ENCODE data around the gene DPEP2.
A peak's percentile ranks its signal among the peaks of the same experiment; 100 is the strongest.
"Not testable (repeated sequence)": the region's sequence is repeated elsewhere in the genome, so short reads cannot be mapped to it uniquely, and the experiment has no call there.

DPEP2 gene

GRCh38 chr16:67975321-67976105, 23.8 kb downstream of the DPEP2 start:
- DNase-seq = no peak

- not testable (repeated sequence) for DNase-seq
Observed at GRCh38 chr16:67972285-67972684, 27.0 kb downstream of the DPEP2 start.

- no peak for DNase-seq
Observed at GRCh38 chr16:67971111-67971510, 28.2 kb downstream of the DPEP2 start.

DNA sequence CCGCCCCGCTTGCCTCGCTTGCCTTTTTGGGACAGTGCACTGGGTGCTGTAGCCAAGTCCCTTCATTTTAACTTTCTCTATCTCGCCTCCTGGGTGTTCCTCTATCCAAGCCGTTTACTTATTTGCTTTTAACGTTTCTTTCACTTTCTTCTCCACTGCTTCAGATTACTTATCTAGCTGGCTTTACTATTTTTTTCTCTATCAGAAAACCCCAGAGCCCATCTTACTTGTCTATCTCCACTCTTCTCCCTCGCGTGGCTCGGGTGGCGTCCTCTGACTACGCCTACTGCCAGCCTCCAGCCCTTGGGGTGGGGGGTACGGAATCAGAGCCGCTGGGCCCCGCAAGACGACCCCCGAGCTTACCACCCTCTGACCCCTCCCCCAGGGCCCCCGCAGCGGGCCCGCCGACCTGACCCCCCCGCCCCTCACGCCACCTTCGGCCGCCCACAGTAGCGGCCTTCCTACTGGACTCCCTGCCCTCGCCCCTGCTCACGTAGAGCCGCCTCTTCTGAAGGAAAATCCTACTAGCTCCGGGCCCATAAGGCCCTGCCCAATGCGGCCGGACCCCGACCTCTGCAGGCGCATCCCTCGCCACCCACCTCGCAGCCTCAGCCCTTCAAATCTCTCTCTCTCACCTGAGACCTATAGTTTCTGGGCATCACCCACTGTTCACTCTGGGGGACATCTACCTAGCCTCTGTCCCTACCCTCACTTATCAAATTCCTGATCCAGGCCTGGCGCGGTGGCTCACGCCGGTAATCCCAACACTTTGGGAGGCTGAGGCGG, 29.8 kb downstream of the DPEP2 start:
- no peak for DNase-seq

DNA sequence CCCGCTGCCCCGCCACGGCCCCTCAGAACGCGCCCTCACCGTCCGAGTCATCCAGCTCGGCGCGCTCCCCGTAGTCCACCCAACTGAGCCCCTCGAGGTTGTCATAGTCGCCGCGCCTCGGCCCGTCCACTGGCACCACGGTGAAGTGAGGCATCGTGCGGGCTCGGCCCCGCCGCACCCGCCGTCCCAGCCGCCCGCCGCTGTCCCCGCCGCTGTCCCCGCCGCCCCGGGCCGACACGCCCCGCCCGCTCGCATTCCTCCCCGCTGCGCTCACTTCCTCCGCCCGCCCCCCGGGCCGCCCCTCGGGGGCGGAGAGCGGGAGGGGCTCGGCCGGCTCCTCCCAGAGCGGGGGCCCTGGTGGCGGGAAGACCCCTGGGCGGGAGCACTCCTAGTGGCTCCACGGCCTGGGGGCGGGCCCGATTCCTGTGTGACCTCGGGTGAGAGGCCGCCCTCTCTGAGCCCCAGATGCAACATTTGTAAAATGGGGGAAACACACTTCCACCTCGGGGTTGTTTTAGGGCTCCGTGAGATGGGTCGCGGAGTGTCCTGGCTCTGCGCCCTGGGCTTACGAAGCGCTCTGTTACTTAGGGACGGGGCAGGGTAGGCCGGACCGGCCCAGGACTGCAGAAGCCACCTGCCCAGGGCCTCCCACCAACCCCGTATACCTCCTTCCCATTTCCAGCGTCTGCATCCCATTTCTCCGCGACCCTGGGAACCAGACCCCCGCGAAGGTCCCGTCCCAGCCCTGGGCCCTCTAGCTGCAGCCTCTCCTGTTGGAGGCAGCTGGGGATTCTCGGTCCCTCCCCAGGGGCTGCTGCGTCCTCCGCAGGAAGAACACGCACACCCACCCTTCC, 30.7 kb downstream of the DPEP2 start, which contains the start of gene SLC12A4:
Gene SLC12A4, minus strand, starts transcription at position 238 of the 854 bp plus-strand sequence. Its CDS starts 84 bp downstream, at position 154.
- DNase-seq = peak; percentile 50

GRCh38 chr16:67967958-67968399, 31.3 kb downstream of the DPEP2 start:
- no peak for DNase-seq

- DNase-seq = no peak
Observed at GRCh38 chr16:67967183-67967957, 31.9 kb downstream of the DPEP2 start.

GRCh38 chr16:67966549-67967182, 32.6 kb downstream of the DPEP2 start:
- no peak for DNase-seq

DNA sequence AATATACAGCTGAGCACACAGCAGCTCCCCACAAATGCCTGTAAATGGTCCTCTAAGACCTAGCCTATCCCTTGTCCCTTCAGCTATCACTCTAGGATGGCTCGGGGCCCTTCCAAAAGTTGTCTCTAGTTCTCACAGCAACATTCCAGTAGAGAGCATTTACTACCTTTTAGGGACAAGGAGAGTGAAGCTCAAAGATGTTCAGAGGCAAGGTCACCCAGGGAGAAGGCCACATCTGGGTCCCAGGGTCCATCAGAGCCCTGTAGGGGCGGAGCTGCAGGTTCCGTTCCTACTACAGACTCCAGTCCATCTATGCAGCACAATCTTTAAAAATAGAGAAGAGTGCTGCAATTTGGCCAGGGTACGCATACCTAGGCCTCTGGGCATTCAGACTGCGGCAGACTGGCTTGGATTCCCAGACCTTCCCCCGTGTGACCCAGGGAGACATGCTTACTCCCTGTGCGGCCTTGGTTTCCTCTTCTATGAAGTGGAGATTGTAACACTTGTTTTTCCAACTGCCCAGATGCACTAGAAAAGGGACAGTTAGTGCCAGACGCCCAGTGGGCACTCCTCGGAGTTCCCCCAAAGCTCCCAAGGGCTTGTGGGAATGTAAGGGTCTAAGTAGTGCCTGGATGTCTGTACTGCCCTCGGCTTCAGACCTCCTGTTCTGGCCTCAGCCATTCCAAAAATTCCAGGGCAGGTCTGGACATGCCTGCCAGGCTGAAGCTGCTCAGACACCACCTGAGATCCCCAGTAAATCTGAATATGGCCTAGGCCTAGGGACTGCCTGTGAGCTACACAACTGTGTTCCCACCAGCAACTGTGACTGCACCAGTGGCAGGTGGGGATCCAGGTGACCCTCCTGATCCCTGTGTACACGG, 33.4 kb downstream of the DPEP2 start:
- no peak for DNase-seq

GRCh38 chr16:67964477-67965131, 34.7 kb downstream of the DPEP2 start:
- DNase-seq = peak; percentile 43

DNA sequence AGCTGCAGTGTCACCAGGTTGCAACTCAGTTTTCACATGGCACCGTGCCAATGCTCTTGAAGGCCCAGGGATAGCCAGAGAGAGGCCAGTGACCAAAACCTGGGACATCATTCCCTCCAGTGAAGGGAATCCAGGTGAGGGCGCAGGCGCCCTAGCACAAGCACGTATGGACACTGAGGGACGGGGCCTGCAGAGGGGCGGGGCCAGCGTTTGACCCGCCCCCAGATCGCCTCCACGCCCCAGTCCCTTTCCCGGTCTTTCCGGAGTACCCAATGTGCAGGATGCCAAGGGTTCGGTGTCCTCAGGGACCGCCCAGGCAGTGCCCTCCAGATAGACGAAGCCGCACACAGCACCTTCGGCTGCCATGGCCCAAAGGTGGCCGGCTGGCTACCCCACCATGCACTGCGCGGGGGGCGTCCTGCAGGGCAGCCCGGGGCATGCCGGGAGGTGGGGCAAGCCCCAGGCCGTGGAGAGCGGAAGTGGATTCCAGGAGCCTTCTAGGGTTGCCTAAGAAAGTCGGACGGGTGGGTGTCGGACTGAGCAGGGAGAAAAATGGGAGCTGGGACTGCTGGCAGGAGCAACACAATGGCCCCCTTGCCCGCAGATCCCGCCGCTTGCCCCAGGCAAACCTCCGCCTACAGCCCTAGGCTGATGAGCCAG, 35.5 kb downstream of the DPEP2 start:
- no peak for DNase-seq

DNA sequence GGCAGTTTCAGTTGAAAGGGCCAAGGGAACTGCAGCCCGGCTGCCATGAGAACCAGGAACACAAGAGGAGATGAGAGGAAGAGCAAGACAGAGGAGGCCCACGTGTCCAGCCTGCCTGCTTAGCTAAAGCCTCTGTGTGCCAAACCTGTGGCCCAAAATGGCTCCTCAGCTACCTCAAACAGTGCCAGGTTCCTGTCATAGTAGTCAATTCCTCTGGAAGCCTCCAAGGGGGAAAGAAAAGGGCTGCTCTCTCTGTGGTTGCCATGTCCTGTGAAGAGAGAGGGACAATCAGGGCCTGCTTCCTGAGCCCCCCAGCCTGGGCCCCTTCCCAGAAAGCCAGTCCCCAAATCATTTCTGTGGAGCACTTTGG, 36.0 kb downstream of the DPEP2 start:
- DNase-seq = no peak

GRCh38 chr16:67962135-67962534, 37.1 kb downstream of the DPEP2 start:
- DNase-seq = no peak

GRCh38 chr16:67961551-67961957, 37.7 kb downstream of the DPEP2 start:
- peak; percentile 95 for DNase-seq

GRCh38 chr16:67959536-67960329, 39.6 kb downstream of the DPEP2 start:
- no peak for DNase-seq

DNA sequence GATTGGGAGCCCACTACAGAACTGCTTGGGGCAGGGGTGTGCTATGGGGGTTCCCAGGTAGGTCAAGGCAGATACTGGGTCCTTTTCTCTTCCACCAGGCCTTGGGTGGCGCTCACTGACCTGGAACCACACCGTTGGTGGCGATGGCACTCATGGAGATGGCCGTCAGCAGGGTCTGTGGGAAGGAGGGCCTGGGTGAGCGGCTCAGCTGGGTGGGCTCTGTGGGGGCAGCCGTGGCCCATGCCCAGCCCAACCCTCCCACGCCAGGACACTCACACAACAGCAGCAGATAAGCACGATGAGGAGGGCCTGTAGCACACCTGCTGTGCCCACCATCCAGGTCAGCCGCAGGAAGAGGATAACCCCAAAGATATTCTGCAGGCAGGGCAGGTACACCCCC, 41.7 kb downstream of the DPEP2 start:
- no peak for DNase-seq

DNA sequence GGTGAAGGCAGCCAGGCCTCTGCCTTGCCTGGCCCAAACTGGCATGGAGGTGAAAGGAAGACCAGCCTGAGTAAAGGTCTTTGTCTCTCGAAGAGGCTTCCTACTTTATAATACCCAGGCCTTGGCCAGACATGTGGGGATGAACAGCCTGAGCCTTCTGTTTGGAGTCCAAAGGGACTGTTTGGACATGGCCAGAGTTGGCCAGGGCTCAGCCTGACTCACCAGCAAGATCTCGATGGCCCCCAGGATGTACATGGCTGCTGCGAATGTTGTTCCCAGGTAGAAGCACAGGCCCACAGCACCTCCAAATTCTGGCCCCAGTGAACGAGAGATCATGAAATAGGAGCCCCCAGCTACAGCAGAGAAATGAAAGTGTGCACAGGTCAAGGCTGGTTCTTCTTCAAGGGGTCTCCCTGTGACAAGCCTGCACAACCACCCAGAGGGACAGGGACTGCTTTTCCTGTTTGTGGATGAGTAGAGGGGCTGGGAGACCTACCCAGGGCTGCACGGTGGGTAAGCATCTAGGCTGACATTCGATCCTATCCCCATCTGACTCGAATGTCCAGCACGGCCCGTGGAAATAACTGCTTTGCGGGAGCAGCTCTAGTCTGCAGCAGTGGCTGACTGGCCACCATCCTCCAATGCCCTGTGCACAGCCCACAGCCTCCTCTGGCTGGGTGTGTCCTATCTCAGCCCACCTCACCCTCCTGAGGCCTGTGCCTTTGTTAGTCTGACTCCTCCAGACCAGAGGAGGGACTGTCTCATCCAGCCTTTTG, 44.7 kb downstream of the DPEP2 start:
- no peak for DNase-seq

All from NCI-H146 (cell line).